HepG2 (cell line): ENCODE results near the gene GGNBP2. TPM values are rescaled to one million over a fixed set of nuclear protein-coding genes. Genes with fewer than 3 reads are reported as not detected.
A peak's percentile ranks its signal among the peaks of the same experiment; 100 is the strongest.

Source experiments
- AGO1 ChIP-seq: fragments of 200-400 bp; formaldehyde crosslinking; IDR thresholded peaks from 2 replicates; pipeline ENCODE4 v1.6.1; 2017; ENCODE audit warnings: mild to moderate bottlenecking, low read depth, low read length, moderate library complexity; ENCODE audit not compliant: poor library complexity, severe bottlenecking
- CHCHD3 ChIP-seq: sonication (generic); formaldehyde crosslinking; IDR thresholded peaks from 2 replicates; pipeline ENCODE4 v1.8.0; 2022; ENCODE audit warnings: mild to moderate bottlenecking, missing genetic modification reagents, moderate library complexity
- GATAD1 ChIP-seq: IDR thresholded peaks from 2 replicates; pipeline ENCODE4 v1.6.1; 2016; ENCODE audit warnings: missing genetic modification reagents, missing compliant biosample characterization
- HDAC1 ChIP-seq: sonication (generic); formaldehyde crosslinking; IDR thresholded peaks from 2 replicates; pipeline ENCODE4 v1.5.1; 2020; ENCODE audit warnings: mild to moderate bottlenecking, missing genetic modification reagents
- HNRNPH1 ChIP-seq: fragments of 200-400 bp; formaldehyde crosslinking; optimal IDR thresholded peaks from 2 replicates; pipeline ENCODE3; 2017; ENCODE audit warnings: mild to moderate bottlenecking, low read depth, low read length
- HNRNPL ChIP-seq: fragments of 200-400 bp; formaldehyde crosslinking; IDR thresholded peaks from 2 replicates; pipeline ENCODE4 v1.6.1; 2017; ENCODE audit warnings: mild to moderate bottlenecking, low read depth, low read length
- NFATC3 ChIP-seq: sonication (generic); formaldehyde crosslinking; IDR thresholded peaks from 2 replicates; pipeline ENCODE4 v1.5.1; 2020; ENCODE audit warnings: mild to moderate bottlenecking, missing genetic modification reagents
- NR2F6 ChIP-seq, 2 experiments: IDR thresholded peaks; 2 replicates each; pipeline ENCODE4 v1.6.1; 2016; ENCODE audit warnings: antibody characterized with exemption in 1 of 2, mild to moderate bottlenecking in 1 of 2
- PHB2 ChIP-seq: fragments of 450-650 bp; IDR thresholded peaks from 2 replicates; pipeline ENCODE4 v1.6.1; 2018; ENCODE audit not compliant: partially characterized antibody
- POLR2AphosphoS5 ChIP-seq: IDR thresholded peaks from 2 replicates; pipeline ENCODE4 v1.6.1; 2012; ENCODE audit warnings: low read depth, low read length
- SAP130 ChIP-seq: IDR thresholded peaks from 2 replicates; pipeline ENCODE4 v1.6.1; 2016; ENCODE audit warnings: low read depth
- SIN3A ChIP-seq: IDR thresholded peaks from 2 replicates; pipeline ENCODE4 v1.6.1; 2011; ENCODE audit warnings: low read depth, mild to moderate bottlenecking, control low read depth, low read length, borderline replicate concordance
- TBX2 ChIP-seq: sonication (generic); formaldehyde crosslinking; IDR thresholded peaks from 2 replicates; pipeline ENCODE4 v1.5.0; 2020; ENCODE audit warnings: missing genetic modification reagents, mild to moderate bottlenecking, borderline replicate concordance
- ZC3H13 ChIP-seq: sonication (generic); formaldehyde crosslinking; IDR thresholded peaks from 2 replicates; pipeline ENCODE4 v1.8.1; 2023; ENCODE audit warnings: mild to moderate bottlenecking, missing genetic modification reagents, moderate library complexity
- ZNF451 ChIP-seq: sonication (generic); formaldehyde crosslinking; IDR thresholded peaks from 2 replicates; pipeline ENCODE4 v1.5.0; 2020; ENCODE audit warnings: mild to moderate bottlenecking, missing genetic modification reagents
- ZNF614 ChIP-seq: IDR thresholded peaks from 2 replicates; pipeline ENCODE4 v1.6.1; 2018; ENCODE audit warnings: missing biosample characterization, missing genetic modification reagents, inconsistent platforms, borderline replicate concordance
- ZNF777 ChIP-seq: sonication (generic); formaldehyde crosslinking; IDR thresholded peaks from 2 replicates; pipeline ENCODE4 v1.4.0; 2020; ENCODE audit warnings: missing genetic modification reagents
- ZNF841 ChIP-seq: sonication (generic); formaldehyde crosslinking; IDR thresholded peaks from 2 replicates; pipeline ENCODE4 v1.8.1; 2023; ENCODE audit warnings: missing genetic modification reagents, borderline replicate concordance
- ZNF891 ChIP-seq: sonication (generic); formaldehyde crosslinking; IDR thresholded peaks from 2 replicates; pipeline ENCODE4 v1.5.0; 2020; ENCODE audit warnings: mild to moderate bottlenecking, missing genetic modification reagents
- polyA plus RNA-seq, 8 experiments: library from polyadenylated mRNA; depleted of rRNA in 3 of 8; stranded (reverse) in 7 of 8; unstranded in 1 of 8; fragments of >200 nt; fragmentation: Illumina TruSeq in 4 of 8; extraction: Trizol in 4 of 8; gene quantifications; 2 replicates each; pipeline versions ENCODE4 v1.2.1 to v1.2.3, GENCODE V29; 2011 to 2016; ENCODE audit warnings: low read depth in 4 of 8, missing spikeins in 1 of 8, mixed read lengths in 1 of 8; ENCODE audit not compliant: insufficient read depth in 1 of 8
- total RNA-seq, 5 experiments: library from RNA; depleted of rRNA; stranded (reverse); fragments of >200 nt; fragmentation: Illumina TruSeq; extraction: Trizol; gene quantifications; 2 replicates each; pipeline ENCODE4 v1.2.3, GENCODE V29; 2016; ENCODE audit warnings: low read depth in 1 of 5
- TF ChIP-seq, protein P1 (sequence below): sonication (generic); formaldehyde crosslinking; IDR thresholded peaks from 2 replicates; pipeline ENCODE4 v1.9.0; 2021; ENCODE audit warnings: missing genetic modification reagents, borderline replicate concordance
- TF ChIP-seq, protein P2 (sequence below): sonication (generic); formaldehyde crosslinking; IDR thresholded peaks from 2 replicates; pipeline ENCODE4 v1.5.0; 2020; ENCODE audit warnings: missing genetic modification reagents, mild to moderate bottlenecking, borderline replicate concordance
- TF ChIP-seq, protein P3 (sequence below): sonication (generic); formaldehyde crosslinking; IDR thresholded peaks from 2 replicates; pipeline ENCODE4 v1.5.0; 2020; ENCODE audit warnings: mild to moderate bottlenecking, missing genetic modification reagents, borderline replicate concordance

The GGNBP2 gene
- total and polyA plus RNA-seq, 2 of the 13 experiments (the other 11 are each of a cell fraction or from before 2014, with no cell fraction given): 53.3 to 84.2 TPM

DNA sequence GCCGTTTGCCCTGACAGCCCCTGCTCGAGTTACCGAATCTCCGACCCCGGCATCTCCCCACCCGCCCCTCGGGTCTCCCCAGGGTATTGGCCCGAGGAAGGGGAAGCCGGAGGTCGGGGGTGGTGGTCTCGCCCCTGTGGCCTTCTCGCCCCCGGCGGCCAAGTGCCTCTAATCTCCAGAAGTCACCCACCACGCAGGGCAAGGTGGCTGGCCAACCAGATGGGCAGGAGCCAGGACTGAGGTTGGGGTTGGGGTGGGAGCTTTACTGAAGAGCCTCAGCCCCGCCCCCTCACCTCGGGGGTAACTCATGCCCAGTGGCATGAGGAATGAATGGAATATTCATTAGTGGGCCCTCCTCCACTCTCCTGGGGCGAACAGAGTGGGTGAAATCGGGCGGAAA is 47.6 kb downstream of the GGNBP2 start (continued):
- TF ChIP-seq, protein P1, sequence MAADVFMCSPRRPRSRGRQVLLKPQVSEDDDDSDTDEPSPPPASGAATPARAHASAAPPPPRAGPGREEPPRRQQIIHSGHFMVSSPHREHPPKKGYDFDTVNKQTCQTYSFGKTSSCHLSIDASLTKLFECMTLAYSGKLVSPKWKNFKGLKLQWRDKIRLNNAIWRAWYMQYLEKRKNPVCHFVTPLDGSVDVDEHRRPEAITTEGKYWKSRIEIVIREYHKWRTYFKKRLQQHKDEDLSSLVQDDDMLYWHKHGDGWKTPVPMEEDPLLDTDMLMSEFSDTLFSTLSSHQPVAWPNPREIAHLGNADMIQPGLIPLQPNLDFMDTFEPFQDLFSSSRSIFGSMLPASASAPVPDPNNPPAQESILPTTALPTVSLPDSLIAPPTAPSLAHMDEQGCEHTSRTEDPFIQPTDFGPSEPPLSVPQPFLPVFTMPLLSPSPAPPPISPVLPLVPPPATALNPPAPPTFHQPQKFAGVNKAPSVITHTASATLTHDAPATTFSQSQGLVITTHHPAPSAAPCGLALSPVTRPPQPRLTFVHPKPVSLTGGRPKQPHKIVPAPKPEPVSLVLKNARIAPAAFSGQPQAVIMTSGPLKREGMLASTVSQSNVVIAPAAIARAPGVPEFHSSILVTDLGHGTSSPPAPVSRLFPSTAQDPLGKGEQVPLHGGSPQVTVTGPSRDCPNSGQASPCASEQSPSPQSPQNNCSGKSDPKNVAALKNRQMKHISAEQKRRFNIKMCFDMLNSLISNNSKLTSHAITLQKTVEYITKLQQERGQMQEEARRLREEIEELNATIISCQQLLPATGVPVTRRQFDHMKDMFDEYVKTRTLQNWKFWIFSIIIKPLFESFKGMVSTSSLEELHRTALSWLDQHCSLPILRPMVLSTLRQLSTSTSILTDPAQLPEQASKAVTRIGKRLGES: no peak
- TF ChIP-seq, protein P2, sequence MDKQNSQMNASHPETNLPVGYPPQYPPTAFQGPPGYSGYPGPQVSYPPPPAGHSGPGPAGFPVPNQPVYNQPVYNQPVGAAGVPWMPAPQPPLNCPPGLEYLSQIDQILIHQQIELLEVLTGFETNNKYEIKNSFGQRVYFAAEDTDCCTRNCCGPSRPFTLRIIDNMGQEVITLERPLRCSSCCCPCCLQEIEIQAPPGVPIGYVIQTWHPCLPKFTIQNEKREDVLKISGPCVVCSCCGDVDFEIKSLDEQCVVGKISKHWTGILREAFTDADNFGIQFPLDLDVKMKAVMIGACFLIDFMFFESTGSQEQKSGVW (CRISPR knock-in tag): no peak
- TF ChIP-seq HDAC1 (CRISPR knock-in tag): peak; percentile 33; the same call in 1 of the 2 replicates
- no peak for TF ChIP-seq HNRNPH1
- 0 out of 2 replicates have a peak, but pooled peaks have one; percentile 6 for TF ChIP-seq SAP130
- peak; percentile 50; the same call in 1 of the 2 replicates for TF ChIP-seq HNRNPL
- TF ChIP-seq ZNF777 (CRISPR knock-in tag): peak; percentile 32; the same call in 1 of the 2 replicates
- TF ChIP-seq AGO1: no peak
- 0 out of 2 replicates have a peak, but pooled peaks have one; percentile 11 for TF ChIP-seq POLR2AphosphoS5
- TF ChIP-seq ZNF614 (CRISPR knock-in tag): 0 out of 2 replicates have a peak, but pooled peaks have one; percentile 9
- no peak for TF ChIP-seq ZNF841
- TF ChIP-seq ZNF891 (CRISPR knock-in tag): no peak
- no peak; the same call in 1 of the 2 replicates for TF ChIP-seq SIN3A
- TF ChIP-seq NR2F6 (IDR thresholded peaks at IDR 0.05): no peak
- TF ChIP-seq NR2F6 (CRISPR knock-in tag; IDR thresholded peaks at IDR 0.05): no peak
- TF ChIP-seq ZNF451: no peak
- no peak for TF ChIP-seq CHCHD3 (CRISPR knock-in tag)
- TF ChIP-seq TBX2 (CRISPR knock-in tag): no peak
- no peak for TF ChIP-seq NFATC3 (CRISPR knock-in tag)
- no peak for TF ChIP-seq GATAD1 (CRISPR knock-in tag)
- TF ChIP-seq PHB2: no peak
- TF ChIP-seq ZC3H13: no peak
- TF ChIP-seq, protein P3, sequence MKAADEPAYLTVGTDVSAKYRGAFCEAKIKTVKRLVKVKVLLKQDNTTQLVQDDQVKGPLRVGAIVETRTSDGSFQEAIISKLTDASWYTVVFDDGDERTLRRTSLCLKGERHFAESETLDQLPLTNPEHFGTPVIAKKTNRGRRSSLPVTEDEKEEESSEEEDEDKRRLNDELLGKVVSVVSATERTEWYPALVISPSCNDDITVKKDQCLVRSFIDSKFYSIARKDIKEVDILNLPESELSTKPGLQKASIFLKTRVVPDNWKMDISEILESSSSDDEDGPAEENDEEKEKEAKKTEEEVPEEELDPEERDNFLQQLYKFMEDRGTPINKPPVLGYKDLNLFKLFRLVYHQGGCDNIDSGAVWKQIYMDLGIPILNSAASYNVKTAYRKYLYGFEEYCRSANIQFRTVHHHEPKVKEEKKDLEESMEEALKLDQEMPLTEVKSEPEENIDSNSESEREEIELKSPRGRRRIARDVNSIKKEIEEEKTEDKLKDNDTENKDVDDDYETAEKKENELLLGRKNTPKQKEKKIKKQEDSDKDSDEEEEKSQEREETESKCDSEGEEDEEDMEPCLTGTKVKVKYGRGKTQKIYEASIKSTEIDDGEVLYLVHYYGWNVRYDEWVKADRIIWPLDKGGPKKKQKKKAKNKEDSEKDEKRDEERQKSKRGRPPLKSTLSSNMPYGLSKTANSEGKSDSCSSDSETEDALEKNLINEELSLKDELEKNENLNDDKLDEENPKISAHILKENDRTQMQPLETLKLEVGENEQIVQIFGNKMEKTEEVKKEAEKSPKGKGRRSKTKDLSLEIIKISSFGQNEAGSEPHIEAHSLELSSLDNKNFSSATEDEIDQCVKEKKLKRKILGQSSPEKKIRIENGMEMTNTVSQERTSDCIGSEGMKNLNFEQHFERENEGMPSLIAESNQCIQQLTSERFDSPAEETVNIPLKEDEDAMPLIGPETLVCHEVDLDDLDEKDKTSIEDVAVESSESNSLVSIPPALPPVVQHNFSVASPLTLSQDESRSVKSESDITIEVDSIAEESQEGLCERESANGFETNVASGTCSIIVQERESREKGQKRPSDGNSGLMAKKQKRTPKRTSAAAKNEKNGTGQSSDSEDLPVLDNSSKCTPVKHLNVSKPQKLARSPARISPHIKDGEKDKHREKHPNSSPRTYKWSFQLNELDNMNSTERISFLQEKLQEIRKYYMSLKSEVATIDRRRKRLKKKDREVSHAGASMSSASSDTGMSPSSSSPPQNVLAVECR (CRISPR knock-in tag): peak; percentile 7; the same call in 1 of the 2 replicates
